HG02973 (cell line): ENCODE measurements around the gene C10orf90.

Source experiments
- ATAC-seq: cut with Tn5 transposase; IDR thresholded peaks from one replicate; pipeline ENCODE4 v1.9.1; 2021; ENCODE audit warnings: moderate library complexity; ENCODE audit not compliant: unreplicated experiment

C10orf90 gene

DNA sequence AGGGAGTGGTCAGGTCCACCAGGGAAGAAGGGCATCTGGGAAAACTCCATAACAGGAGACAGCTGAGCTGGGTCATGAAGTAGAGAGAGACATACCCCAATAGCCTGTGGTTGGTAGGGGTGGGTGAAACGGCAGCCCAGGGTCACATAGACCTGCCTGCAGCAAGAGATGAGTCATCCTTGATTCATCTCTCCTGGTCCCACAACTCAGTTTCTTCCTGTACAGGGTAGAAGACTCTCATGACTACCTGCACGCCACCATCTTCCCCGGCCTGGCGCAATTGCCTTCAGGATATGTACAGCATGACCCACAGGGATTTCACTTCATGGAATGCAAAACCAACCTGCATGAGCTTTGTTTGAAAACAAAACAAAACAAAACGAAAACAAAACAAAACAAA is 237.1 kb downstream of the C10orf90 start:
- ATAC-seq: no peak

DNA sequence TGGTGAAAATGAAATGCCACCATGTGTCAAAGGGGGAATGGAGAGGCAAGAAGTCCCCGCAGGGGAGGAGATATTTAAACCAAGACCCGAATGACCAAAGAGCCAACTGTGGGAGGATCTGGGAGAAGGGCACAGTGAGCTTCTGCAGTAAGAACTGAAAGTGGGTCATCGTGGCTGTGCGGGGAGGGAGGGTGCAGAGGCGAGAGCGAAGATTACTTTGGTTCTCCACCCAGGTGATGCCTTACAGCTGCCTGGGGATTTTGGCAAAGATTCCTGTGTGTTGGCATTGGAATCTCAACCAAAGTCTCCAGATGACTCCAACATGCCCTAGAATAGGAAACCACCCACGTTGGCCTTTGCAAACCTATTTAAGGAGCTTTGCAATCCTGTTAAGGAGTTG is 238.0 kb downstream of the C10orf90 start:
- ATAC-seq: no peak

DNA sequence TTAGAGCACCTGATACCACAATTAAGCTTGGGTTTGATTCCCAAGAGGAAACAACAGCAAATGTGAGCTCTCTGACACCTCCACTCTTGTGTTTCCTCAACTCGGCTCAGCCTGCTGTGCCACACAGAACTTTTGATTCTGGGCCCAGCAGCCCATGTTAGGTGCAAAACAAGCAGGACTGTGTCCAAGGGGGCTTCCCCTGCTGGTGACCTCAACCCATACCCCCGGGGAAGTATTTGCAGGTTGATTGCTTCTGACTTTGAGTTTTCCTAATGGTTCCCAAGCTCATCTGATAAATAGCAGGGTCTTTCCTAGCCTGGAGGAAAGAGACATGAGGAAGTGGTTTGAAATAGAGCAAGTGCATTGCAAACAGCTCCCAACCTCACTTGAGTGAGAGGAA is 238.7 kb downstream of the C10orf90 start:
- ATAC-seq: no peak

DNA sequence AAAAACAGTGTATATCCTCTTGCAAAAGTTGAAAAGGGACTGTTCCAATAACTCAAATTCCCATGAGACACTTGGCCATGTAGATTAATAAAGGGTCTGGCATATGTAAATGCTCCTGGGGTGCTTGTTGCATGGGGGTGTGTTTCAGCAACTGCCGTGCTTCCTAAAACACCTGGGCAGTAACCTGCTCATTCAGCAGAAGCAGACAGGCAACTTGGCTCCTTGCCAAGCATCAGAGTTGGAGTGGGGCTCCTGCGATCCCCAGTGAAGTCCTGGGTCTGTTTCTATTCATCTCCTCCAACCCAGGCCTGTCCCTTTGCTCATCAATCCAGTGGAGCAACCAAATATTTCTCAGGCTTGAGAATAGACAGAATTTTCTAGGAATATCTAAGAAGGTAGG is 240.0 kb downstream of the C10orf90 start:
- ATAC-seq: no peak

DNA sequence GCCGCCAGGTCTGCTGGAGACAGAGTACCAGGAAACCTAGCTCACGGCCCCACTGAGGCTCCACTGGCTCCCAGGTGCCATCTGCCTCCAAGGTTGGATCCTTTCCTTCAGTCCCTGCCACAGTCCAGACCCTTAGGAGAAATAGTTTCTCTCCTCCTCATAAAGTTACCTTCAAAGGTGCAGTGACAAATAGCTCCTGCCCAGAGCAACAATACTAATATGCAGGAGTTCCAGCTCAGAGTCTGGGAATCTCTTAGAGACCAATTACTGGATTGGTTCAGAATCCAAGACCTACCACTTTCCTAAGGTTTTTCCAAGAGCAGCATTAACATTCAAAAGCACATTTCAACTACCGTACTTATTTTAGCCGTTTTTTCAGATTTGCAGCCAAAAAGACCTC is 241.2 kb downstream of the C10orf90 start:
- ATAC-seq: no peak

DNA sequence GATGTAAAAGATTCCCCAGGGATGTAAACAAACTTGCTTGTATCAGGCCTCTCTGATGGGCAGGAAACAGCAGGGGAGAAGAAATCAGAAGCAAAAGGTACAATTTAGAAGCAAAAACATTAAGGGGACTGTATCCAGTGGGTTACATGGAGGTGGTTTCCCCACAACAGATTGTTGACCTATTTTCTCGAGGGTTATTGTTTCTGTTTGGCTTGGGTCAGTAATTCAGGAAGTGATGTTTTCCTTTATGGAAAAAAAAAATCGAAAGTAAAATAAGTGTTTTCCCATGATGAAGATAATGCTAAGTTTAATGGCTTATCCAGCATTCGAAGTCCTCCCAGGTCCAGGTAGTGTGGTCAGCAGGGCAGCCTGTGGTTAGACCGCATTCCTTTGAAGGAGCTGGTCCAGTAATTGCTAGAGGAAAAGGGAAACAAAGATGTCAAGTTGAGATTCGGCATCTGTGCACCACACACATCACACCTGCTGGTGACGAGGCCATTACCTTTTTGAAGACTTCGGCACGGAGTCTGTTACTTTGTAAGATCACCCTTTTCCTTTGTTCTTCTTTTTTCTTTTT is 244.9 kb downstream of the C10orf90 start:
- no peak for ATAC-seq

DNA sequence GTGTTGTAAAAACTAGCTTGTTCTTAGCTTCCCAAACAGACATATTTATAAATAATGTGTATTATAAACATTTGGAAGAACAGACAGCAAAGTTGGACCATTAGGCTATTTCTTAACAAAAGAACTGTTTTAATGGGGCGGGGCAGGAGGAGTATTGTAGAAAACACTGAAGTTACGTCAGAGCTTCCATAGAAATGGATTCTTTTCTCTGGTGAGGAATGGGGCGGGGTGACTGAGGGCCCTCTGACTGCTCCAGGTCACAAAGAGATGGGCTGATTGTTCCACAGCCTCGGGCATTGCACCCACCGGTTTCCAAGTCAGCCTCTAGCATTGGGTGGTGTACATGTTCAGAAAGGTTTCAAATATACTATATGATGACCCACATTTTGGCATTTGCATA is 245.5 kb downstream of the C10orf90 start:
- ATAC-seq: no peak

DNA sequence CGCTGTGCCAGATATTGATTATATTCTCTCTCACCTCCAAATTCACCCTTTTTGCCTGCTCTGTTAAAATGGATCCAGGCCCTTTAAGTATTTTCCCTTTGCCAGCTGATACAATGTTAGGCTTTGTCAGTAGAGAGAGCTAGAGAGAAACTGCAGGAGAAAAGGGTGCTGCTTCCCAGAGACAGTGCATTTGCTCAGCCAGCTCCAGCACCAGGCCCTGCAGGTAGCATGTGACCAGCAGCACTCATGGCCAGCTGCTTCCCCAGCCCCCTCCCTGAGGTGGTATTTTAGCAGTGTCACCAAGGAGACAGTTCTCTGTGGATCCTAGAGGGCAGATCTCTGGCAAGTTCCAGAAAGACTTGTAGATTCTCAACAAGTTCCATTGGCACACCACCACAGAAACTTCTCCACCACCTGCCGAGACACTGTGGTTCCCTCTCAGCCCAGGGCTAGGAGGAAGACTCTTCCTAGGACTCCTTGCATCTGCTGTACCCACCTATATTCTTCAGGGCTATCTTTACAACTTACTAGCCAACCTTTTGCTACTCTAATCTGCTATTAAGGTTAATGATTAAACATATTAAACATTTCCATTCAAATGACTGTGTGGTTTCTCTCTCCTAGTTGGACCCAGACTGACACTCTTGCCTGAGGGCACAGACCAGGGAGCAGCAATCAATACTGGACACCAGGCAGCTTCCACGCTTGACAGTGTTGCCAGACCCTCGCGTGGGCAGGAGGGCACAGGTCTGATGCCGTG is 246.6 kb downstream of the C10orf90 start:
- no peak for ATAC-seq

DNA sequence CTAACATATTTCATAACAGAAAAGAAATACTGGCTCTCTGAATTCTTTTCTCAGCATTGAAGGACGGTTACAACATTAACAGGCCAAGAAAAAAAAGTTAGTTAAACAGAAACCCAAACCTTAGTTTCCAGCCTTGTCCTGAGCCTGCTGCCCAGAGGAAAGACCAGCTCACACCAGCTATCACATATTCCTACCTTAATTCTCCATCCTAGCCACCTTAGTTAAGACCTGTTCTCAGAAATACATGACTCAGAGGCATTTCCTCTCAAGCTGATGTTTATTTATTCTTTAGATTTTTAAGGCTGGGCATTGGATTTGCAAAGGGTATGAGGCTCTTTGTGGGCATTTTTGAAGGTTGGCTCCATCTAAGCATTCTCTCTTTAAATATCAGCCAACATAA is 247.9 kb downstream of the C10orf90 start:
- no peak for ATAC-seq

DNA sequence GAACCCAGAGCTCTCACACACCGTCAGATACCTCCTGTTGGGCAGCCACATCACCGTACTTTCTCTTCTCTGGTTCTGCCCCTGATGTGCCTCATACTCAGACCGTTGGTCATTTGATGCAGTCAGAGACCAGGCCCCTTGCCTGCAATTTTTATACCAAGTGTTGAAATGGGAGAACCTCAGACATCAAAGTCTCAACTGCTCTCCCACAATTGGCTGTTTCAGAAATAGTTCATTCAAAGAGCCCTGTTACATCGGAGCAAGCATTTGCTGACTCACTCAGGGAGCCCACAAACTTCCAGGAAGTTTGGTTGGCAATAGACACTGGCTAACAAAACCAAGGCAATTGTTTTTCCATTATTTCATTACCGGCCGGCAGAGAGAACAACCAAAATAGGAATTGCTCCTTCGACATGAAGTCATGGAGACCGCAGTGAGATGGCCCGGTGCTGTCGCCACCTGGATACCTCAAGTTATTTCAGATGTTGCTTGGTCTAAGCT is 248.7 kb downstream of the C10orf90 start:
- ATAC-seq: no peak

DNA sequence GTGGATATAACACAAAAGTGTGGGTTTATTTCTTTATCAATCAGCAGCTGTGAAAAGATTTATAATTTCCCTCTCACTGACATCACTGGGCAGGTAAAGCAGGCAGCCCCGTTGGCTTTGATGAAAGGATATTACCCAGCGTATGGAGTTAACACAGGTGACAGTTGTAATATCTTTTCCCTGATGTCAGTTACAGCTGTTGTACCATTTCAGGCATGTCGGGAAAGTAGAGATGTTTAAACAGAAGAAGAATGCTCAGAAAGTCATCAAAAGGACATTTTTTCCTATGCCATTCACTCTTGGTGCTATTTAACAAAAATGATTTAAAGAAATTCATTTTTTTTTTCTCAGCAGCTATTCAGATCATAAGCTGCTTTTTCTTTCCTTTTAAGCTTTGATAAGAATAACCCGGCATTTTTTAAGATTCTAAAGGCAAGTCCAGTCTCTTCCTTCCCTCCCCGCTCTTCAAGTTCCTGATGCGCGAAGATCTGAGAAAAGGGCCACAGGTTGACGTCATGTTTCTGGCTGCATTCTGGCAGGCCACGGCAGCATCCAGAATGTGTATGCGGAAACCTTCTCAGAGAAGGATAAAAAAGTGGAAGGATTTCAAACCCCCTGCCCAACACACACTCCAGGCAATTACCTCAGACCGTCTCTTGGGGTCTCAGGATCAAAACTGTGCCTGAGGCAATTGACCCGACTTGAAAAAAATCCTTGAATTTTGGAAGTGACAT is 249.8 kb downstream of the C10orf90 start:
- ATAC-seq: no peak

DNA sequence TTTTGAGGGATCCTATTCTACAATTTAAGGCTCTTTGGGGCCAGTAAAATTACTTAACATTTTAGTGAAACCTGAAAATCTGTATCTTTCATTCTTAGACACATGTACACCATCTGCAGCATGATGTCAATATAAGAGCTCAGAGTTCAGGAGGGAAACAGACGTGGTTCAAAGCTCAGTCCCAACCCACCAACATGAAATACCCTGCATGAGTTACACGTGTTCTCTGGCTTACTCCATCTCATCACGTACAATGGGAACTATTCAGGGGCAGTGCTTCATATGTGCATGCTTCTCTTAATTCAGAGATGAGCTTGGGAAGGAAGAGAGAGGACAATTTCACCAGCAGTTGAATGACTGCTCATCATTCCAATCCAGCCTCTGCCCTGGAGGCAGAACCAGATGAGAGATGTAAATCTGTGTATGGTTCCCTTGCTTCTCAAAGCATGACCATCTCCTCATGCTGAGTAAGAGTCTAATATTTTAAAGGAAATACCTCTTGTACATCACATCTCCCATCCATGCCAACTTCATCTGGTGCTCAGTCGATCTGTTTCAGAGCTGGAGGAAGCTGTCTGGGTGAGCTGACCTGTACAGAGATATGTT is 253.2 kb downstream of the C10orf90 start:
- no peak for ATAC-seq

DNA sequence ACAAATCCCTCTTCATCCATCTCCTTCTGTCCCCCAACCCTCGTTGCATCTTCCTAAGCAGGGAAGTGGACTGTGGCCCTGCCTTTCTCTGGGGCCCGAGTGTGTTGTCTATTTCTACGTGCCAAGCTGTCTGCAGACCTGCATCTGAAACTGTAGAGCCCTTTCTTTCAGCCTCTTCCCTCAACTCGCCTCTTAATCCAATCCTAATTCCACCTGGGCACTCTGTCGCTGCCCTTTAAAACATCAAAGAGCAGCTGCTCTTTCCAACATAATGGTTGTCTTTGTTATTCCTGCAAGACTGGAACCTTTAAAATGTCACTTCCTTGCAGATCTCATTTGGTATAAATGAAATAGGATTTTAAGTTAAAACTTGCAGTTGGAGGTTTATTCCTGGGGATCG is 260.7 kb downstream of the C10orf90 start:
- ATAC-seq: no peak

DNA sequence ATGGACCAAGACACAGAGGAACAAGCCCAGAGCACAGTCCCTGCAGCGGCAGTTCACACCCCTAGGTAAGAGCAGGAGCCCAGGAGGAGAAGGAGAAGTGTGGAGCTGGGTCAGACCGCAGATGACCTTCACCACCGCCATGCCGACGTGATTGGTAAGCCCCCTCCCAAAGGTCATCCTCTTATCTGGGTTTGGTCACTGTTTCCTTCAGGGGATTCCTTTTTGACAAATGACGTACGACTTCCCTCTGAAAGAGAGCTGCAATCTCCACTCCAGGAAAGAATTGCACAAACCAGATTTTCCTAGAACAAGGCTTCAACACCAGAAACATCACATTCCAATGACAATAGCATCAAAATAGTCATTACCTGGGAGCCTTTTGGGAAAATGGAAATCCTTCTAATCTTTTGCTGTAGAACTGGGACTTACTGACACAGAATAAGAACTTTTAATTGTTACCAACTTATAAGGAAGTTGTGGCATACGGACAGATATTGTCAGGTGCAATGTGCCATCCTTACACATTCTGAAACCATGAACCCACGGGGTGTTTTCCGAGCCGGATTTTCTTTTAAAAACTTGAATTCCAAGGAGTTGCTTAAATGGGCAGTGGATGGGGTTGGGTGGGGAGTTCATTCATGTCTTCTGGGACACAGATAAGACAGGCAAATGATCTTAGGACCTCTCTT is 261.4 kb downstream of the C10orf90 start:
- ATAC-seq: no peak

DNA sequence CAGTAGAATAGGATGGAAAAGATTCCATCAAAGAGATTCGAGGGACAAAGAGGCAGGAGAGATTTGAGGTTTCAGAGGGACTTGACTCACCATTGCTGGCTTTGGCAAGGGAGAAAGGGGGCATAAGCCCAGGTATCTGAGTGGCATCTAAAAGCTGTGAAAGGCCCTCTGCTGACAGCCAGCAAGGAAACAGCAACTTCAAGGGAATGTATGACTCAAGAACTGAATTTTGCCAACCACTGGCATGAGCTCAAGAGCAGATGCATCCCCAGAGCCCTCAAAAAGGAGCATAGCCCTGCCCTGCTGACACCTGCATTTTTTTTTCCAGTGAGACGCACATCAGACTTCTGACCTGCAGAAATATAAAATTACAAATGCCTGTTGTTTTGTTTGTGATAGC is 262.7 kb downstream of the C10orf90 start:
- no peak for ATAC-seq

DNA sequence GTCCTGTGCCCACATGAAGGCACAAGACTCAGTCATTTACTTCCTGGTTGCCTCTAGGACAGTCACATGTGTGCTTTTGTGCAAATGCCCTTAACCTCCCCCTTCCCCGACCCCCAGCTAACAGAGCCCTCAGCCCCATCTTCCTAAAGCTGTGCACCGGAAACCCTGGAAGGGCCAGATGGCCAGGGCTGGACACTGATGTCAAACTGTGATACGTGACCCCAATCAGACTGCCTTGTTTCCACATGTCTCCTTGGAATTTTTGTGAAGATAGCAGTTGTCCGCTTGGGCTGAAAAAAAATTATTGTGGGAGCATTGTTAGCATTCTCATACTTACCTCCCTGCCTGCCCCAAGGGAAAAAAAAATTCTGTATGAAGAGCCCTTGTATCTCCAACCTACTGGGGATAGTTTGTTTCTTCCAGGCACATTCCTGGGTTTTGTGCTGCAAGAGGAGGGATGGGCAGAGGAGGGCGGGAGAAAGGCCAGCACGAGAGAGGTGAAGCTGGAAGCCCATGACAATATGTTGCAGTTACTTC is 265.2 kb downstream of the C10orf90 start:
- no peak for ATAC-seq

DNA sequence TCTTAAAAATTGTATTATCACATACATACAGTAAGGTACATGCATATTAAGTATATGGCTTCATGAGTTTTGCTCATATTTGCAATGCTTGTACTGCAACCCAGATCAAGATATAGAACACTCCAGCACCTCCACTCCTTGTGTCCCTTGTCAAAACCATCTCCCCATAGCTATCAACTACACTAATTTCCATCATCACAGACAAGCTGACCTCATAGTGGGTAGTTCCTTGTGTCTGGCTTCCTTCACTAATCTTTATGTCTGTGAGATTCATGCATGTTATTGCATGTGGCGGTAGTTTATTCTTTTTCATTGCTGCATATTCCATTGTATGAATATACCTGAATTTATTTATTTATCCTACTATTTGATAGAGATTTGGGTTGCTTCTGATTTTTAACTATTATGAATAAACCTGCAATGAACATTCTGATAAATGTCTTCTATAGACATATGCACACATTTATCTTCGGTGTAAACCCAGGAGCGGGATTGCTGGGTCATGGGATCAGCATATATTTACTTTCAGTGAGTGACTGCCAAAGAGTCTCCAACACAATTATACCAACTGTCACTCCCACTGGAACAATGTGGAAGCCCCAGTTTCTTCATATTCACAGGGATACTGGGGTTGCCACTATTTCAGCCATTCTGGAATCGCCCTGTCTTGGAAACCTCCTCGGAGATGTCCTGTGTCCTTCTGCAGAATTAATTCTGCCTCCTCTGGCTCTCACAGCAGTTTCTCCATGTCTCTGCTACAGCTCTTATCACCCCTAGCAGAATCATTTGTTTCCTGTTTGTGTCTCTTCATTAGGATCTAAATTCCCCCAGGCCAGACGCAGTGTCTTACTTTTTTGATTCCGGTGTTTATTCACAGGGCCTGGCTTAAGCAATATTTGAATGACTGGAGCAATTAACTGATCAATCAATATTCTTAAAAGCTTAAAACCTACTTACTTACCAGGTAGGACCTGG is 267.5 kb downstream of the C10orf90 start:
- ATAC-seq: no peak

DNA sequence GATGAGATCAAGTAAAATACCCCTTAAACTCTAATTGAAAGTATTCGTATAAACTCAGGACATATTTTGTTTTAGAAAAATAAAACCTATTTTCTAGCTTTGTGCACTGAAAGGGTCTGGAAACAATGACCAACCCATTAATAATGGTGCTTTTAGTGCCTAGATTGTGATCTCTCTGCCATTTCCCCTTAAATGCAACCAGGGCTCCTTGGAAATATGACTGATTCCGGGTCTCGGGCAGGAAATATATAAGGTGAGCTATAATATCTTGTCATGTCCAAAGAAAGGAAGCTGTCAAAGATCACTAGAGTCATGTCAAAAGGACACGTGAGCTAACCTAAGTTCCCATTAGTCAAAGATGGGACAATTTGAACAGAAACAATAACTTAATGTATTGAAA is 269.9 kb downstream of the C10orf90 start:
- no peak for ATAC-seq

DNA sequence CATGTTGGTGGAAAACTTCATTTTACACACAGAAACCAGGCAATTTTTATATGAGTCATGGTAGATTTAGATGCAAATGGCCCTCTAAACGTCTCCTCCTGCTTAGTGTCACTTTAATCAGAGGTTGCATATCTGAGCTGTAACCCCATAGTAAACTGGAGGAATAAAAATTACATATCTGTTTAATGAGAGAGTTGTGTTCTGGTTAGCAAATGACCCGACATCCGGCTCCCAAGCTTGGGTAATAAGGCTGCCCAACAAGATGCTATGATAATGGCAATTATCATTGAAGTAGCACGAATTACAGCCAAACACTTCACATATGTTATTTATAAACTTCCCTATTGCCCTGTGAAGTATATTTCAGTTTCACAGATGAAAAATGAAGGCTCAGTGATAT is 271.6 kb downstream of the C10orf90 start:
- ATAC-seq: no peak

DNA sequence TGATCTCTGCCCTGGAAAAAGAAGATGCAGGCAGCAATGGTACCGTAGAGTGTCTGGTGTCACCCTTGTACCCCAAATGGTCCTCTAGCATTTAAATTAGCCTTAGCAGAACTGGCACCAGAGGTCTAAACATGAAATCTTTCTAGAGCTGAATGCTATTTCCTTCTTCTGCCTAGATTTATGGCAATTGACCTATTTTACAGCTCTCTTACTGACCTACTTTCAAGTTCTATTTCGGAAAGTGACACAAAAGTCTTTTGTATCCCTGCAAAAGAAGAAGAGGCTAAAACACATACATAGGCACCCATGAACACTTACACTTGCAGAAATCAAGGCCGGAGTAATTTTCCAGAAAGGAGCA is 272.1 kb downstream of the C10orf90 start:
- no peak for ATAC-seq
